ENCODE data around the gene RIBC2. TPM values are rescaled to one million over a fixed set of nuclear protein-coding genes. Genes with fewer than 3 reads are reported as not detected.

The RIBC2 gene
- total and polyA plus RNA-seq, 2 donors, result 0.66 to 2.2 TPM

DNA sequence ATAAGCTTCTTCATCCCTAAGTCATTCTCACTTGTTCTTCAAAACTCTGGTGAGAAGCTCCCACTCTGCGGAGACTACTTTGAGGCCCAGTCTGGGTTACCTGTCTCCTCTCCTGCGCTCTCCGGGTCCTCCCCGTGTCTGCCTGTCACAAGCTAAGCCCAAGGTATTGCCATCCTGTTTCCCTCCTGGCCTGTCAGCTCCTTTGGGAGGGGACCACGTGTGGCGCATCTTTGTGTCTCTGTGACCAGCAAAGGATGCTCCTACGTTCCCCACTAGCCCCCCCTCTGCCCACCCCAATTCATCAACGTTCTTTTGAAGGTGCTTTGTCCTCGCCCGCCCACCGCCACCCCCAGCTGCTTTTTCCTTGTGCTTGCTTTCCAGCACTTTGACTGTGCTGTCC, 57.4 kb downstream of the RIBC2 start:
- DNase-seq (ENCODE audit: low read depth in 6 of 9, low spot score in 9 of 9), result no peak
- Histone ChIP-seq H3K27ac (ENCODE audit: low read depth in 1 of 2, low read length in 1 of 2) (no peak overlapping the region), H3K4me3 (ENCODE audit: low read length in 2 of 2) (no peak overlapping the region), H3K4me1 (ENCODE audit: control insufficient read depth in 2 of 2, insufficient read depth in 2 of 2, low read length in 2 of 2) (no peaks in the 10 kb centered on the region), H3K9me3 (ENCODE audit: control insufficient read depth in 2 of 2, insufficient read depth in 1 of 2, low read length in 1 of 2) (no peaks in the 10 kb centered on the region), H3K27me3 (ENCODE audit: control insufficient read depth in 2 of 2, insufficient read depth in 1 of 2, low read length in 1 of 2) (peaks cover 0 to 2% of the 10 kb centered on the region in 2 donors), H3K36me3 (ENCODE audit: control insufficient read depth in 2 of 2, insufficient read depth in 2 of 2, low read length in 1 of 2) (no peaks in the 10 kb centered on the region)
- 86% methylated on average over 11 of the region's 11 CpGs for WGBS

GRCh38 chr22:45472426-45472825, 58.9 kb downstream of the RIBC2 start:
- H3K27ac ChIP-seq (ENCODE audit: low read depth in 1 of 2, low read length in 1 of 2), result no peak overlapping the region
- 98% methylated on average over 3 of the region's 3 CpGs for WGBS

GRCh38 chr22:45473626-45474237, 60.2 kb downstream of the RIBC2 start:
- no peak for DNase-seq (ENCODE audit: low read depth in 6 of 9, low spot score in 9 of 9)
- Histone ChIP-seq H3K27ac (ENCODE audit: low read depth in 1 of 2, low read length in 1 of 2) (peak overlapping the region in 1 of 2 donors; percentile 11), H3K9me3 (ENCODE audit: control insufficient read depth in 2 of 2, insufficient read depth in 1 of 2, low read length in 1 of 2) (no peaks in the 10 kb centered on the region), H3K4me1 (ENCODE audit: control insufficient read depth in 2 of 2, insufficient read depth in 2 of 2, low read length in 2 of 2) (no peaks in the 10 kb centered on the region), H3K36me3 (ENCODE audit: control insufficient read depth in 2 of 2, insufficient read depth in 2 of 2, low read length in 1 of 2) (no peaks in the 10 kb centered on the region), H3K27me3 (ENCODE audit: control insufficient read depth in 2 of 2, insufficient read depth in 1 of 2, low read length in 1 of 2) (peaks cover 0 to 2% of the 10 kb centered on the region in 2 donors), H3K4me3 (ENCODE audit: low read length in 2 of 2) (no peak overlapping the region)
- 94% methylated on average over 6 of the region's 6 CpGs for WGBS

More at GRCh38 chr22:45472426-45472825, 58.9 kb downstream of the RIBC2 start:
- H3K9me3 ChIP-seq (ENCODE audit: control insufficient read depth in 2 of 2, insufficient read depth in 1 of 2, low read length in 1 of 2), result no peaks in the 10 kb centered on the region
- H3K27me3 ChIP-seq (ENCODE audit: control insufficient read depth in 2 of 2, insufficient read depth in 1 of 2, low read length in 1 of 2), result peaks cover 0 to 2% of the 10 kb centered on the region in 2 donors
- H3K36me3 ChIP-seq (ENCODE audit: control insufficient read depth in 2 of 2, insufficient read depth in 2 of 2, low read length in 1 of 2), result no peaks in the 10 kb centered on the region
- no peak for DNase-seq (ENCODE audit: low read depth in 6 of 9, low spot score in 9 of 9)
- no peak overlapping the region for H3K4me3 ChIP-seq (ENCODE audit: low read length in 2 of 2)
- H3K4me1 ChIP-seq (ENCODE audit: control insufficient read depth in 2 of 2, insufficient read depth in 2 of 2, low read length in 2 of 2), result no peaks in the 10 kb centered on the region

DNA sequence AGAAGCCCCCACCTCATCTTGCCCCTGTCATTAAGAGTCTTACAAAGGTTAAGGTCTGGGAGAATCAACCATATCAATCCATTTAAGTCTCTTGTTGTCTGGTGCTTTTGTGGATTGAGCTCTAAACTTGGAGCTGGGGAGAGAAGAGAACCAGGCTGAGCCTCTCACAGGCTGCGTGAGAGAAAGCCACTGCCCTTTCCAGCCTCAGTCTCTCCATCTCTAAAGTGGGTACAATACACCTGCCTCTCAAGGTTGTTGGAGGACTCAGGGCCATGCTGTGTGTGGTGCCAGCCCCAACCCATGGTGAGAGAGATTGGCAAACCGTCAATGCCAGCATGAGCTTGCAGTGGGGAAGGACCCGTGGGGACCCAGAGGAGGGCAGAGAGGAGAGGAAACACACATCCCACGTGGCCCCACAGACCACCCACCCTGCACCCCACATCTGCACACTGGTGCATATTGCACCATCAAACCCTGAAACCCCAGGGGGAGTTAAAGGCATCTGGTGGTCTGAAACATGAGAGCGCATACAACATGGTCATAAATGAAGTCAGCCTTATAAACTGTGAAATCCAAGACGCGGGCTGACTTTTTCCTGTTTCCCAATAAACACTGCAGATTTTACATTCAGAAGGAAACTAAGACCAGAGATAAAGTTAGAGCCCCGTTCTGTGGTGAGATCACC, 61.7 kb downstream of the RIBC2 start:
- Histone ChIP-seq H3K27ac (ENCODE audit: low read depth in 1 of 2, low read length in 1 of 2) (no peak overlapping the region), H3K4me1 (ENCODE audit: control insufficient read depth in 2 of 2, insufficient read depth in 2 of 2, low read length in 2 of 2) (no peaks in the 10 kb centered on the region), H3K27me3 (ENCODE audit: control insufficient read depth in 2 of 2, insufficient read depth in 1 of 2, low read length in 1 of 2) (peaks cover 0 to 2% of the 10 kb centered on the region in 2 donors), H3K36me3 (ENCODE audit: control insufficient read depth in 2 of 2, insufficient read depth in 2 of 2, low read length in 1 of 2) (no peaks in the 10 kb centered on the region), H3K4me3 (ENCODE audit: low read length in 2 of 2) (no peak overlapping the region), H3K9me3 (ENCODE audit: control insufficient read depth in 2 of 2, insufficient read depth in 1 of 2, low read length in 1 of 2) (no peaks in the 10 kb centered on the region)
- WGBS, result 73% methylated on average over 8 of the region's 8 CpGs
- no peak for DNase-seq (ENCODE audit: low read depth in 6 of 9, low spot score in 9 of 9)

DNA sequence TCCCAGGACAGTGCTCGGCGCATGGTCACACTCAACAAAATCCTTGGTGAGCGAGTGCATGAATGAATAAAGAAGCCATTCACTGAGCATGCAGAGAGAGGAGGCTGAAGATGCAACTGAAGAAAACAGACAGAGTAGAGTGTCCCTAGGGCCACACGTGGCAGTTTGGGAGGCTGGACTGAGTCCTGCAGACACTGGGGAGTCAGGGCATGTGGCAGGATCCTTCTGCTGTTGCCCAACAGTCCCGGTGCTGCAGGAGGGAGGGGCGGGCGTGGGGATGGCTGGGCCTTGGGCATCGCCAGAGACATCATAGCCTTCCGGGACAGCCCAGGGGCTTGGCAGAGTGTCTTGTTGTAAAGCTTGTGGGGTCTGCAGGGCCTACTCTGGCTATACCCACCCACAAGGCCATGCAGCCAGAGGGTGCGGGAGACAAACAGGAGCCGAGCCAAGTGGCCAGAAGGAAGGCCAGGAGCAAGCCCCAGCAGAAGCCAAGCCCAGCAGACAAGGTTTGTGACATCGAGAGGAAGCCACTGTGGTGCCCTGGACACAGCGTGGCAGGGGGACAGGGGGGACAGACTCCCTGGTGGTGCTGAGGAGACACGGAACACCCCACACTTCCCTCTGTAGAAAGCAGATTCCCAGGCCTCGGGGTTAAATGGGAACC, 62.5 kb downstream of the RIBC2 start:
- Histone ChIP-seq H3K27me3 (ENCODE audit: control insufficient read depth in 2 of 2, insufficient read depth in 1 of 2, low read length in 1 of 2) (peaks cover 0 to 2% of the 10 kb centered on the region in 2 donors), H3K9me3 (ENCODE audit: control insufficient read depth in 2 of 2, insufficient read depth in 1 of 2, low read length in 1 of 2) (no peaks in the 10 kb centered on the region), H3K27ac (ENCODE audit: low read depth in 1 of 2, low read length in 1 of 2) (no peak overlapping the region), H3K4me1 (ENCODE audit: control insufficient read depth in 2 of 2, insufficient read depth in 2 of 2, low read length in 2 of 2) (no peaks in the 10 kb centered on the region), H3K4me3 (ENCODE audit: low read length in 2 of 2) (no peak overlapping the region), H3K36me3 (ENCODE audit: control insufficient read depth in 2 of 2, insufficient read depth in 2 of 2, low read length in 1 of 2) (no peaks in the 10 kb centered on the region)
- 94% methylated on average over 15 of the region's 15 CpGs for WGBS
- no peak for DNase-seq (ENCODE audit: low read depth in 6 of 9, low spot score in 9 of 9)

- Histone ChIP-seq H3K9me3 (ENCODE audit: control insufficient read depth in 2 of 2, insufficient read depth in 1 of 2, low read length in 1 of 2) (no peaks in the 10 kb centered on the region), H3K27ac (ENCODE audit: low read depth in 1 of 2, low read length in 1 of 2) (no peak overlapping the region), H3K27me3 (ENCODE audit: control insufficient read depth in 2 of 2, insufficient read depth in 1 of 2, low read length in 1 of 2) (peaks cover 0 to 2% of the 10 kb centered on the region in 2 donors), H3K4me3 (ENCODE audit: low read length in 2 of 2) (no peak overlapping the region), H3K36me3 (ENCODE audit: control insufficient read depth in 2 of 2, insufficient read depth in 2 of 2, low read length in 1 of 2) (no peaks in the 10 kb centered on the region), H3K4me1 (ENCODE audit: control insufficient read depth in 2 of 2, insufficient read depth in 2 of 2, low read length in 2 of 2) (no peaks in the 10 kb centered on the region)
- DNase-seq (ENCODE audit: low read depth in 6 of 9, low spot score in 9 of 9), result no peak
- 89% methylated on average over 6 of the region's 6 CpGs for WGBS
Observed at GRCh38 chr22:45476814-45477213, 63.3 kb downstream of the RIBC2 start.

- Histone ChIP-seq H3K4me3 (ENCODE audit: low read length in 2 of 2) (no peak overlapping the region), H3K27me3 (ENCODE audit: control insufficient read depth in 2 of 2, insufficient read depth in 1 of 2, low read length in 1 of 2) (peaks cover 0 to 2% of the 10 kb centered on the region in 2 donors), H3K36me3 (ENCODE audit: control insufficient read depth in 2 of 2, insufficient read depth in 2 of 2, low read length in 1 of 2) (no peaks in the 10 kb centered on the region), H3K27ac (ENCODE audit: low read depth in 1 of 2, low read length in 1 of 2) (no peak overlapping the region), H3K9me3 (ENCODE audit: control insufficient read depth in 2 of 2, insufficient read depth in 1 of 2, low read length in 1 of 2) (no peaks in the 10 kb centered on the region), H3K4me1 (ENCODE audit: control insufficient read depth in 2 of 2, insufficient read depth in 2 of 2, low read length in 2 of 2) (no peaks in the 10 kb centered on the region)
- 94% methylated on average over 7 of the region's 7 CpGs for WGBS
- DNase-seq (ENCODE audit: low read depth in 6 of 9, low spot score in 9 of 9), result no peak
Observed at GRCh38 chr22:45477366-45478107, 64.0 kb downstream of the RIBC2 start.

DNA sequence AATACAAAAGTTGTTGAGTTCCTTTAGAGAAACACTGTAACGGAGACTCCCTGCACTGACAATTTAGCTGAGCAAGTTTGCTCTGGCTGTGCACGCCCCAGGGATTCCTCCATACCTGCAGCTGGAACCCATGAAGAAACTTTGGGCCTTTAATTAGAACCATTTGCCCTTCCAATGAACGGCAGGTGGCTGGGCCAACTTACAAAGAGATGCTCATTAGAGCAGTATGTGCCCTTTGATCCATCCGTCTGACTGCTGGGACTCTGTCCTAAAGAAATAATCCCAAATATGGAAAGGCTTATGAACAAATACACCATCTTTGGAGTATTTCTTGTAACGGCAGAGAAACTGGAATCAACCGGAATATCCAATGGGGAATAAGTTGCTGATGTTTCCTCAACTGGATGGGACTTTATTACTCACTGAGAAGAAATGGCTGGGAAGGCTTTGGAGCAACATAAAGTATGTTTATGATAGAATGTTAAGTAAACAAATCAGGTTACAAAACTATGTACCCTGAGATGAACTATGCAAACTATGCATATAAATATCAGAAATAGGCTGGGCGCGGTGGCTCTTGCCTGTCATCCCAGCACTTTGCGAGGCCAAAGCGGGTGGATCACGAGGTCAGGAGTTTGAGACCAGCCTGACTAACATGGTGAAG, 64.7 kb downstream of the RIBC2 start:
- 91% methylated on average over 11 of the region's 11 CpGs for WGBS
- no peak for DNase-seq (ENCODE audit: low read depth in 6 of 9, low spot score in 9 of 9)
- peaks cover 0 to 2% of the 10 kb centered on the region in 2 donors for H3K27me3 ChIP-seq (ENCODE audit: control insufficient read depth in 2 of 2, insufficient read depth in 1 of 2, low read length in 1 of 2)
- H3K27ac ChIP-seq (ENCODE audit: low read depth in 1 of 2, low read length in 1 of 2), result no peak overlapping the region
- H3K9me3 ChIP-seq (ENCODE audit: control insufficient read depth in 2 of 2, insufficient read depth in 1 of 2, low read length in 1 of 2), result no peaks in the 10 kb centered on the region
- H3K4me1 ChIP-seq (ENCODE audit: control insufficient read depth in 2 of 2, insufficient read depth in 2 of 2, low read length in 2 of 2), result no peaks in the 10 kb centered on the region
- no peak overlapping the region for H3K4me3 ChIP-seq (ENCODE audit: low read length in 2 of 2)
- no peaks in the 10 kb centered on the region for H3K36me3 ChIP-seq (ENCODE audit: control insufficient read depth in 2 of 2, insufficient read depth in 2 of 2, low read length in 1 of 2)
